GM23248 (cell line): ENCODE data around the gene KIF1B.

Experiments
- EZH2 ChIP-seq: fragments of 200-600 bp; sonication (generic); IDR thresholded peaks from 2 replicates; pipeline ENCODE4 v1.6.1; 2018; ENCODE audit warnings: antibody characterized with exemption, mild to moderate bottlenecking; ENCODE audit not compliant: insufficient read depth, poor library complexity, severe bottlenecking
- EZH2phosphoT487 ChIP-seq: fragments of 200-600 bp; sonication (generic); IDR thresholded peaks from 2 replicates; pipeline ENCODE4 v1.6.1; 2018; ENCODE audit warnings: antibody characterized with exemption, moderate library complexity, mild to moderate bottlenecking, low read depth; ENCODE audit not compliant: insufficient read depth

- TF ChIP-seq EZH2, result no peak
- TF ChIP-seq EZH2phosphoT487, result no peak
Measured at GRCh38 chr1:10304295-10304694, 93.9 kb downstream of the KIF1B start.
